Measurements from ENCODE around the gene GNAI1. TPM values are rescaled to one million over a fixed set of nuclear protein-coding genes. Genes with fewer than 3 reads are reported as not detected.

The GNAI1 gene
- total and polyA plus RNA-seq, 10 of the 15 experiments (the other 5 are each of a cell fraction or from before 2014, with no cell fraction given) = not detected

DNA sequence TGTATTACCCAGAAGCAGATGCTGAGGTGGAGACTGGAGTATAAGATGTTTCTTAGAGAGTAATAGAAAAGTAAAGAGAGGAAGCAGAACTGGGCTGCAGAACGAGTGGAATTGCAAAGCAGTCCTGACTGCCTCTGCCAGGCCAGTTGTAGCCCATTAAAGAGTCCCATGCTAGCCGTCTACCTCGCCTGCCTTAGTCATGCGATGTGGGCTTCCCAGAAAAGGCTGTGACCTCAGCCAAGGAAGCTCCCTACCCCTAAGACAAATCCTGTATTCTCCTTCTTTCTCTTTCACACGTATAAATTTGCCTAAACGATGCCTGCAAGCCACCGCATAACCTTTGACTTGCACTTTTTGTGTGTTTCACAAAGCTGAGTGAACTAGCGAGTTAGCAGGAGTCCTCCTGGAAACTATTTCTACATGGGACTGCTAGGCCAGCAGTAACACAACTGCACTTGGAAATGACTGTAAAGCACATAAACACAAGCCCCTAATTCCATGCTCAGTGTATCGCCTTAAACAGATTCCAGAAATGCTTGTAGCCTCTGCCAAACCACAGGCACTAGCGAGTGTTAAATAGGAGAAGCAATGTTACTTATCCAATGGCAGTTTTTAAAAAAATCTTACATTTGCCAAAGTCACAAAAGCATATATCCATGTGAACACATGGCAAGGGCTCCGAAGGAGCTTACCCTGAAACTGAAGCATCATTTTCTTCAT lies 47.4 kb upstream of the GNAI1 start:
- Histone ChIP-seq H2AFZ (ENCODE audit: control insufficient read depth, low read depth, low read length) (no peak overlapping the region), H3K79me2 (ENCODE audit: control insufficient read depth, insufficient read depth, low read length) (no peaks in the 10 kb centered on the region), H3K9me3 (replicated peaks; ENCODE audit: control insufficient read depth, insufficient read depth, low read length) (no peaks in the 10 kb centered on the region), H3K27me3 (replicated peaks in 1 of 2; ENCODE audit: control insufficient read depth in 2 of 2, insufficient read depth in 2 of 2, low read length in 1 of 2) (no peaks in the 10 kb centered on the region), H4K20me1 (ENCODE audit: control insufficient read depth, insufficient read depth) (no peaks in the 10 kb centered on the region), H3K4me3 (no peak overlapping the region), H3K4me1 (ENCODE audit: control insufficient read depth, insufficient read depth, low read length) (no peaks in the 10 kb centered on the region), H3K4me2 (ENCODE audit: control insufficient read depth, insufficient read depth) (no peak overlapping the region), H3K36me3 (ENCODE audit: control insufficient read depth in 2 of 2, insufficient read depth in 2 of 2, low read length in 1 of 2) (no peaks in the 10 kb centered on the region), H3K9ac (ENCODE audit: control insufficient read depth, insufficient read depth, low read length) (no peak overlapping the region), H3K27ac (ENCODE audit: control insufficient read depth, insufficient read depth) (no peak overlapping the region)
- no peak for TF ChIP-seq EZH2 (IDR thresholded peaks at IDR 0.05; ENCODE audit: borderline replicate concordance, control insufficient read depth, low read depth, low read length)
- TF ChIP-seq SMAD1 (IDR thresholded peaks at IDR 0.05; ENCODE audit: low read depth, partially characterized antibody) = no peak
- no peak for TF ChIP-seq RELA (IDR thresholded peaks at IDR 0.05; ENCODE audit: borderline replicate concordance, partially characterized antibody)
- TF ChIP-seq NFYA (IDR thresholded peaks at IDR 0.05; ENCODE audit: borderline replicate concordance, low read depth, low read length) = no peak
- WGBS (ENCODE audit: insufficient coverage, insufficient replicate concordance, low lambda C conversion rate, missing lambda C conversion rate) = 42% methylated on average over 11 of the region's 11 CpGs
- CTCF ChIA-PET = interaction anchor here (1.5 to 1.8 kb wide), 2 partner anchors 10 to 13 kb away, joined by 3 to 5 read pairs; no protein-coding TSS in a partner anchor
- DNase-seq (ENCODE audit: low read depth, low spot score) = no peak
- ATAC-seq = no peak
- SMC1A ChIA-PET (ENCODE audit: uncharacterized antibody, unreplicated experiment) = no interaction called here
- BruUV-seq (replicated peaks) = no TSS peak
- no peak for FAIRE-seq
- RAD21 ChIA-PET (ENCODE audit: unreplicated experiment) = no interaction called here
- intact Hi-C loops (cut with micrococcal nuclease; ENCODE audit: unreplicated experiment) (no loop called here), in situ Hi-C loops (cut with MboI) (no loop called here)
- POLR2A ChIA-PET = no interaction called here

DNA sequence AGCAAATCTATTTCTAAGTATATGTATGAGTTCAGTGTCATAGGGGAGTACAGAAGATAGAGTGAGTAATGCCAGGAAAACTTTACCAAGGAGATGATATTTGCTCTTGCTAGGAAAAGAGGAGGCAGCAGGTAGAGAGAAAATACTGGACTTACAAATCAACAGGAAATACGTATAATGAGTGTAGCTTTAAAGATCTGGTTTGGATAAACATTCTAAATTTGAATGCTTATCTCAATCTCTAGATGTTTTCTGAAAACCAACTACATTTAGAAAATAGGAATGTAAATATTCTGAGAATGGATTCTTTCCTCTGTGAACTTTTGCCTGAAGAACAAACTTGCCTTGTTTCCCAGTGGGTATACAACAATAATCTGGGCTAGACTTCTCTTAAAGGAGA lies 46.9 kb upstream of the GNAI1 start:
- Histone ChIP-seq H3K27ac (ENCODE audit: control insufficient read depth, insufficient read depth) (no peak overlapping the region), H2AFZ (ENCODE audit: control insufficient read depth, low read depth, low read length) (no peak overlapping the region), H3K79me2 (ENCODE audit: control insufficient read depth, insufficient read depth, low read length) (no peaks in the 10 kb centered on the region), H3K9me3 (replicated peaks; ENCODE audit: control insufficient read depth, insufficient read depth, low read length) (no peaks in the 10 kb centered on the region), H3K4me3 (no peak overlapping the region), H3K27me3 (replicated peaks in 1 of 2; ENCODE audit: control insufficient read depth in 2 of 2, insufficient read depth in 2 of 2, low read length in 1 of 2) (no peaks in the 10 kb centered on the region), H4K20me1 (ENCODE audit: control insufficient read depth, insufficient read depth) (no peaks in the 10 kb centered on the region), H3K9ac (ENCODE audit: control insufficient read depth, insufficient read depth, low read length) (no peak overlapping the region), H3K4me2 (ENCODE audit: control insufficient read depth, insufficient read depth) (no peak overlapping the region), H3K36me3 (ENCODE audit: control insufficient read depth in 2 of 2, insufficient read depth in 2 of 2, low read length in 1 of 2) (no peaks in the 10 kb centered on the region), H3K4me1 (ENCODE audit: control insufficient read depth, insufficient read depth, low read length) (no peaks in the 10 kb centered on the region)
- DNase-seq (ENCODE audit: low read depth, low spot score) = no peak
- TF ChIP-seq NBN (IDR thresholded peaks at IDR 0.05) (no peak), YBX1 (IDR thresholded peaks at IDR 0.05) (no peak), BHLHE40 (IDR thresholded peaks at IDR 0.05; ENCODE audit: borderline replicate concordance in 1 of 2, low read depth in 2 of 2, low read length in 1 of 2) (no peak), FOS (IDR thresholded peaks at IDR 0.05; ENCODE audit: borderline replicate concordance, extremely low read depth, insufficient read length) (no peak), KAT2A (conservative IDR thresholded peaks at IDR 0.05; ENCODE audit: control insufficient read depth, low read depth, low read length) (no peak), IRF4 (IDR thresholded peaks at IDR 0.05; ENCODE audit: low read depth, low read length) (no peak), ZNF217 (IDR thresholded peaks at IDR 0.05) (no peak), ZNF274 (IDR thresholded peaks at IDR 0.05; ENCODE audit: insufficient read depth, insufficient read length) (no peak), WRNIP1 (IDR thresholded peaks at IDR 0.05; ENCODE audit: borderline replicate concordance, low read depth, low read length) (no peak), ATF7 (IDR thresholded peaks at IDR 0.05; ENCODE audit: low read depth) (no peak), ZNF24 (IDR thresholded peaks at IDR 0.05) (no peak), BACH1 (IDR thresholded peaks at IDR 0.05; ENCODE audit: borderline replicate concordance) (no peak), NFYB (IDR thresholded peaks at IDR 0.05; ENCODE audit: insufficient read depth, low read depth, low read length) (no peak), SMC3 (IDR thresholded peaks at IDR 0.05; ENCODE audit: borderline replicate concordance, low read length) (no peak), SUZ12 (IDR thresholded peaks at IDR 0.05; ENCODE audit: unreplicated experiment) (no peak), SMAD5 (IDR thresholded peaks at IDR 0.05; ENCODE audit: low read depth) (no peak)
- FAIRE-seq = no peak
- CTCF ChIA-PET = interaction anchor here (1.5 to 1.8 kb wide), 2 partner anchors 10 to 12 kb away, joined by 3 to 5 read pairs; no protein-coding TSS in a partner anchor
- in situ Hi-C loops (cut with MboI) = no loop called here
- intact Hi-C loops (cut with micrococcal nuclease; ENCODE audit: unreplicated experiment) = no loop called here
- POLR2A ChIA-PET = no interaction called here
- SMC1A ChIA-PET (ENCODE audit: uncharacterized antibody, unreplicated experiment) = interaction anchor here (2.0 kb wide), 1 partner anchor 27 kb away, joined by 5 read pairs; no protein-coding TSS in a partner anchor
- WGBS (ENCODE audit: insufficient coverage, insufficient replicate concordance, low lambda C conversion rate, missing lambda C conversion rate) = 35% methylated on average over 1 of the region's 1 CpG
- RAD21 ChIA-PET (ENCODE audit: unreplicated experiment) = no interaction called here
- no TSS peak for BruUV-seq (replicated peaks)
- no peak for ATAC-seq

All from GM12878 (cell line).